Measurements from ENCODE around the gene OR5V1.
A peak's percentile ranks its signal among the peaks of the same experiment; 100 is the strongest.

DNA sequence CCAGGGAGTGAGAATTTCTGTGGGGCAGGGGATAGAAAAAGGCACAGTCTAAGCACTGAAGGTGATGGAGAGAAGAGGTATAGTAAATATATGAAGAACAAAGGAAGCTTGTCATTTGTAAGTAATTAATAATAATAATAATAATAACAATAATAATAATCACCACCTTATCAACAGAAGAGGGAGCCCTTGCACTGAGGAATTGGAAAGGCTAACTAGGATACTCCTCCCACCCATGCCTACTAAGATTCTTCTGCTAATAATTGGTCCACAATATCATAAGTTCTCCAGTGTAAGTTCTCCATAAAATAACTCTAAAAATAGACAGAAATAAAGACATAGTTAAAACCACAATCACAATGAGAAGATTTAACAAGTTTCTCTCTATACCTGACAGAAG, 7.3 kb upstream of the OR5V1 start:
- TF ChIP-seq POLR2AphosphoS5 (IDR thresholded peaks at IDR 0.05) (no peak), EZH2 (IDR thresholded peaks at IDR 0.05; ENCODE audit: borderline replicate concordance, insufficient read depth, low read length, poor library complexity, severe bottlenecking) (no peak), TAF1 (IDR thresholded peaks at IDR 0.05; ENCODE audit: low read depth) (no peak)
- TF ChIP-seq, protein P1, sequence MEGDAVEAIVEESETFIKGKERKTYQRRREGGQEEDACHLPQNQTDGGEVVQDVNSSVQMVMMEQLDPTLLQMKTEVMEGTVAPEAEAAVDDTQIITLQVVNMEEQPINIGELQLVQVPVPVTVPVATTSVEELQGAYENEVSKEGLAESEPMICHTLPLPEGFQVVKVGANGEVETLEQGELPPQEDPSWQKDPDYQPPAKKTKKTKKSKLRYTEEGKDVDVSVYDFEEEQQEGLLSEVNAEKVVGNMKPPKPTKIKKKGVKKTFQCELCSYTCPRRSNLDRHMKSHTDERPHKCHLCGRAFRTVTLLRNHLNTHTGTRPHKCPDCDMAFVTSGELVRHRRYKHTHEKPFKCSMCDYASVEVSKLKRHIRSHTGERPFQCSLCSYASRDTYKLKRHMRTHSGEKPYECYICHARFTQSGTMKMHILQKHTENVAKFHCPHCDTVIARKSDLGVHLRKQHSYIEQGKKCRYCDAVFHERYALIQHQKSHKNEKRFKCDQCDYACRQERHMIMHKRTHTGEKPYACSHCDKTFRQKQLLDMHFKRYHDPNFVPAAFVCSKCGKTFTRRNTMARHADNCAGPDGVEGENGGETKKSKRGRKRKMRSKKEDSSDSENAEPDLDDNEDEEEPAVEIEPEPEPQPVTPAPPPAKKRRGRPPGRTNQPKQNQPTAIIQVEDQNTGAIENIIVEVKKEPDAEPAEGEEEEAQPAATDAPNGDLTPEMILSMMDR (IDR thresholded peaks at IDR 0.05; ENCODE audit: poor library complexity, severe bottlenecking), result peak; percentile 36

All from neural cell (in vitro differentiated cells).